ENCODE data around the gene PIAS2. TPM values are rescaled to one million over a fixed set of nuclear protein-coding genes. Genes with fewer than 3 reads are reported as not detected.
A peak's percentile ranks its signal among the peaks of the same experiment; 100 is the strongest.

PIAS2 gene
- total and polyA plus RNA-seq, 9 of the 15 experiments (the other 6 are each of a cell fraction or from before 2014, with no cell fraction given), result 2.9 to 23.9 (median 12.0) TPM

DNA sequence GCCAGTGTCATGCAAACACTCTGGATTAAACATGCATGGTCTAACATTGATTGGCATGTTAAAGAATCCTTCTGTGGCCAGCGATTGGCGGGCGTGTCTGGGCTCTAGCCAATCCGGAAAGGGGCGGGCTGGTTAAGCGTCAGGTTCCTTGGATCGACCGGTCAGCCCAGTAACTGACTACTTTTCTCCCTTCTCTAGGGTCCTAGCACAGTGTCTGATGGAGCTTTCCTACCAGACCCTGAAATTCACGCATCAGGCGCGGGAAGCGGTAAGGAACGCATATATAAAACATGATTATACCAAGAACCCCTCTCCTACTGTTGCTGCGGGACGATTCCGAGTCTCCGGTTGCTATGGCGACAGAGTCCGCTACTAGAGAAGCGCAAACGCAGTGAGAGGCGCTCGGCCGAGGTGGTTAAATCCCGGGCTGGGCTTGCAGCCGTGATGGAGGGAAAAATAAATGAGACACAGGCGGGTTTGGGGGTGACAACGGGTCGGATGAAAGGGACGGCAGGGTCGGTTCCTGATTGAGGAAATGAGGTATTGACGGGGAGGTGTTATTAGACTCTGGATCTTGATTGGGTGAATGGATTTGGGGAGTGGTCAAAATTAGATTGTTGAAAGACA is 29.5 kb upstream of the PIAS2 start:
- Histone ChIP-seq H3K27me3 (ENCODE audit: control insufficient read depth in 2 of 2, insufficient read depth in 2 of 2, low read length in 2 of 2) (peaks cover 2 to 10% of the 10 kb centered on the region in 2 experiments; a peak in 1 of 5 replicates), H2AFZ (ENCODE audit: low read depth, low read length) (no peak overlapping the region), H3K9me1 (ENCODE audit: control insufficient read depth, insufficient read depth, low read length) (no peaks in the 10 kb centered on the region), H3K27ac (ENCODE audit: extremely low read depth, low read depth, low read length) (no peak overlapping the region), H3K4me3 (no peak overlapping the region), H3K4me2 (ENCODE audit: insufficient read depth, low read length) (peak overlapping the region; percentile 12; the same call in 1 of the 2 replicates), H3K9ac (ENCODE audit: insufficient read depth in 1 of 2, low read depth in 2 of 2, low read length in 2 of 2) (no peak overlapping the region), H4K20me1 (replicated peaks; ENCODE audit: control insufficient read depth, insufficient read depth, low read length) (no peaks in the 10 kb centered on the region), H3K9me3 (replicated peaks; ENCODE audit: control insufficient read depth, insufficient read depth, low read depth, low read length) (no peaks in the 10 kb centered on the region), H3K4me1 (replicated peaks in 1 of 2; ENCODE audit: control insufficient read depth in 2 of 2, insufficient read depth in 2 of 2, low read length in 2 of 2) (no peaks in the 10 kb centered on the region; a peak in 1 of 5 replicates), H3K79me2 (ENCODE audit: control insufficient read depth, insufficient read depth, low read length) (no peaks in the 10 kb centered on the region), H3K36me3 (ENCODE audit: control insufficient read depth, insufficient read depth, low read length) (no peaks in the 10 kb centered on the region)
- DNase-seq (ENCODE audit: extremely low read depth in 1 of 4, low spot score in 3 of 4), result peak; percentile 25 to 57 (median 50)
- in situ Hi-C loops (cut with MboI) (no loop called here), intact Hi-C loops (cut with micrococcal nuclease) (no loop called here)
- 6% methylated on average over 21 of the region's 32 CpGs for WGBS (ENCODE audit: insufficient coverage, low coverage, missing lambda C conversion rate)
- peak; percentile 91 for ATAC-seq
- FAIRE-seq, result peak; percentile 26
- BruUV-seq (replicated peaks), result no TSS peak
- POLR2A ChIA-PET, result no interaction called here
- CTCF ChIA-PET (ENCODE audit: low intra/inter-chr PET ratio), result no interaction called here
- TF ChIP-seq DNMT1 (IDR thresholded peaks at IDR 0.05), result no peak
- TF ChIP-seq NFE2L1 (tag; IDR thresholded peaks at IDR 0.05; ENCODE audit: borderline replicate concordance, low read depth), result no peak
- TF ChIP-seq RBM25 (IDR thresholded peaks at IDR 0.05; ENCODE audit: low read depth, low read length, severe bottlenecking), result peak; percentile 31
- TF ChIP-seq NFYB (IDR thresholded peaks at IDR 0.05; ENCODE audit: extremely low read depth, insufficient read length), result peak; percentile 45
- TF ChIP-seq JUNB (CRISPR knock-in tag; conservative IDR thresholded peaks at IDR 0.05), result no peak
- TF ChIP-seq ZFP30 (CRISPR knock-in tag; IDR thresholded peaks at IDR 0.05; ENCODE audit: borderline replicate concordance), result no peak
- no peak for TF ChIP-seq YY1 (IDR thresholded peaks at IDR 0.05; ENCODE audit: borderline replicate concordance in 1 of 3, control insufficient read depth in 1 of 3, extremely low read depth in 1 of 3, insufficient read depth in 3 of 3, insufficient read length in 1 of 3, insufficient replicate concordance in 2 of 3, low read depth in 1 of 3, low read length in 2 of 3)
- no peak for TF ChIP-seq ADNP (tag; IDR thresholded peaks at IDR 0.05)
- TF ChIP-seq, protein P1, sequence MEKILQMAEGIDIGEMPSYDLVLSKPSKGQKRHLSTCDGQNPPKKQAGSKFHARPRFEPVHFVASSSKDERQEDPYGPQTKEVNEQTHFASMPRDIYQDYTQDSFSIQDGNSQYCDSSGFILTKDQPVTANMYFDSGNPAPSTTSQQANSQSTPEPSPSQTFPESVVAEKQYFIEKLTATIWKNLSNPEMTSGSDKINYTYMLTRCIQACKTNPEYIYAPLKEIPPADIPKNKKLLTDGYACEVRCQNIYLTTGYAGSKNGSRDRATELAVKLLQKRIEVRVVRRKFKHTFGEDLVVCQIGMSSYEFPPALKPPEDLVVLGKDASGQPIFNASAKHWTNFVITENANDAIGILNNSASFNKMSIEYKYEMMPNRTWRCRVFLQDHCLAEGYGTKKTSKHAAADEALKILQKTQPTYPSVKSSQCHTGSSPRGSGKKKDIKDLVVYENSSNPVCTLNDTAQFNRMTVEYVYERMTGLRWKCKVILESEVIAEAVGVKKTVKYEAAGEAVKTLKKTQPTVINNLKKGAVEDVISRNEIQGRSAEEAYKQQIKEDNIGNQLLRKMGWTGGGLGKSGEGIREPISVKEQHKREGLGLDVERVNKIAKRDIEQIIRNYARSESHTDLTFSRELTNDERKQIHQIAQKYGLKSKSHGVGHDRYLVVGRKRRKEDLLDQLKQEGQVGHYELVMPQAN (IDR thresholded peaks at IDR 0.05; ENCODE audit: borderline replicate concordance), result no peak
- TF ChIP-seq TAL1 (IDR thresholded peaks at IDR 0.05), result no peak
- TF ChIP-seq, protein P2, sequence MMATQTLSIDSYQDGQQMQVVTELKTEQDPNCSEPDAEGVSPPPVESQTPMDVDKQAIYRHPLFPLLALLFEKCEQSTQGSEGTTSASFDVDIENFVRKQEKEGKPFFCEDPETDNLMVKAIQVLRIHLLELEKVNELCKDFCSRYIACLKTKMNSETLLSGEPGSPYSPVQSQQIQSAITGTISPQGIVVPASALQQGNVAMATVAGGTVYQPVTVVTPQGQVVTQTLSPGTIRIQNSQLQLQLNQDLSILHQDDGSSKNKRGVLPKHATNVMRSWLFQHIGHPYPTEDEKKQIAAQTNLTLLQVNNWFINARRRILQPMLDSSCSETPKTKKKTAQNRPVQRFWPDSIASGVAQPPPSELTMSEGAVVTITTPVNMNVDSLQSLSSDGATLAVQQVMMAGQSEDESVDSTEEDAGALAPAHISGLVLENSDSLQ (IDR thresholded peaks at IDR 0.05), result peak; percentile 95
- no peak for TF ChIP-seq MAFF (IDR thresholded peaks at IDR 0.05; ENCODE audit: low read length)
- no peak for TF ChIP-seq RB1 (IDR thresholded peaks at IDR 0.05; ENCODE audit: low read depth)
- no peak for TF ChIP-seq OTX1 (CRISPR knock-in tag; IDR thresholded peaks at IDR 0.05)
- TF ChIP-seq FOS (IDR thresholded peaks at IDR 0.05; ENCODE audit: extremely low read depth, insufficient read length), result peak; percentile 48
- no peak for TF ChIP-seq NR2C1 (IDR thresholded peaks at IDR 0.05)
- TF ChIP-seq NR2C1 (tag; IDR thresholded peaks at IDR 0.05), result no peak
- TF ChIP-seq RFX1 (IDR thresholded peaks at IDR 0.05), result peak; percentile 90
- peak in 1 of 2 experiments; percentile 36; a peak in 2 of 4 replicates for TF ChIP-seq NRF1 (conservative IDR thresholded peaks at IDR 0.05 in 1 of 2, IDR thresholded peaks at IDR 0.05 in 1 of 2)
- no peak for TF ChIP-seq ZNF212 (CRISPR knock-in tag; IDR thresholded peaks at IDR 0.05)
- TF ChIP-seq SP2 (IDR thresholded peaks at IDR 0.05; ENCODE audit: extremely low read depth, low read depth, low read length, poor library complexity, severe bottlenecking), result peak; percentile 35
